Esophagus muscularis mucosa (tissue), 4 donors: ENCODE data around the gene RETSAT. TPM values are rescaled to one million over a fixed set of nuclear protein-coding genes. Genes with fewer than 3 reads are reported as not detected.
"Not testable (repeated sequence)": the region's sequence is repeated elsewhere in the genome, so short reads cannot be mapped to it uniquely, and the experiment has no call there.

Experiments
- DNase-seq: peaks from one replicate; pipeline ENCODE4 v3.0.0-alpha.2; 2017; ENCODE audit errors: extremely low spot score
- H3K27ac ChIP-seq, 4 donors: fragments of 200-600 bp; sonication (generic); replicated peaks in 1 of 4; 1 replicate in 3 of 4; 2 replicates in 1 of 4; pipeline ENCODE4 v1.5.1; 2016 to 2019; ENCODE audit warnings: mild to moderate bottlenecking in 1 of 4
- H3K27me3 ChIP-seq, 4 donors: fragments of 200-600 bp; sonication (generic); one replicate each; pipeline versions ENCODE4 v1.5.1 to v1.6.0; 2016 to 2019
- H3K36me3 ChIP-seq, 4 donors: fragments of 200-600 bp; sonication (generic); one replicate each; pipeline ENCODE4 v1.5.1; 2016 to 2019
- H3K4me1 ChIP-seq, 4 donors: fragments of 200-600 bp; sonication (generic); one replicate each; pipeline ENCODE4 v1.5.1; 2016 to 2019
- H3K4me3 ChIP-seq, 4 donors: fragments of 200-600 bp; sonication (generic); 1 replicate in 2 of 4; 2 replicates in 2 of 4; pipeline ENCODE4 v1.5.1; 2016 to 2019; ENCODE audit warnings: mild to moderate bottlenecking in 4 of 4, moderate library complexity in 1 of 4
- H3K9me3 ChIP-seq, 4 donors: fragments of 200-600 bp; sonication (generic); 1 replicate in 3 of 4; 2 replicates in 1 of 4; pipeline ENCODE4 v1.5.1; 2016 to 2019
- CTCF ChIP-seq, 3 experiments: fragments of 200-600 bp in 2 of 3; fragments of 450-650 bp in 1 of 3; sonication (generic) in 2 of 3; IDR thresholded peaks; one replicate each; pipeline ENCODE4 v1.5.1; 2017 to 2019; ENCODE audit warnings: antibody characterized with exemption in 3 of 3, mild to moderate bottlenecking in 2 of 3, moderate library complexity in 1 of 3
- EP300 ChIP-seq: sonication (generic); formaldehyde crosslinking; IDR thresholded peaks from one replicate; pipeline ENCODE4 v1.6.1; 2017; ENCODE audit warnings: antibody characterized with exemption
- POLR2A ChIP-seq: fragments of 450-650 bp; IDR thresholded peaks from one replicate; pipeline ENCODE4 v1.6.1; 2017; ENCODE audit warnings: antibody characterized with exemption, moderate library complexity, mild to moderate bottlenecking, low read depth
- POLR2AphosphoS5 ChIP-seq, 2 donors: sonication (generic); formaldehyde crosslinking; IDR thresholded peaks; one replicate each; pipeline ENCODE4 v1.6.1; 2017; ENCODE audit warnings: antibody characterized with exemption in 2 of 2
- whole genome bisulfite sequencing: methylation state at CpG from one replicate; pipeline ENCODE4 v1.1.5; 2018; 5-methylcytosine and 5-hydroxymethylcytosine counted together
- intact Hi-C: fragments of 100-400 bp; cut with DNase I; formaldehyde crosslinking; loops from one replicate; pipeline ENCODE4 v1.15.1; 2023
- total RNA-seq, 4 donors: library from RNA; depleted of rRNA; stranded (reverse); fragments of >200 nt; gene quantifications; one replicate each; pipeline versions ENCODE4 v1.1.0 to v1.2.1, GENCODE V29; 2016

Gene RETSAT
- total RNA-seq, 4 donors from 2014 or later: 34.3 to 63.7 (median 45.7) TPM

GRCh38 chr2:85340034-85340892 is 14.1 kb downstream of the RETSAT start:
- Histone ChIP-seq H3K4me1 (peaks cover 0 to 9% (median 8%) of the 10 kb centered on the region in 4 donors), H3K27me3 (no peaks in the 10 kb centered on the region), H3K4me3 (no peak overlapping the region), H3K27ac (no peak overlapping the region), H3K36me3 (peaks cover 9 to 31% (median 28%) of the 10 kb centered on the region in 4 donors), H3K9me3 (no peaks in the 10 kb centered on the region)
- intact Hi-C loops: no loop called here
- no peak for TF ChIP-seq EP300
- no peak for TF ChIP-seq POLR2A
- no peak for TF ChIP-seq POLR2AphosphoS5 (IDR thresholded peaks at IDR 0.05)
- TF ChIP-seq CTCF (IDR thresholded peaks at IDR 0.05): no peak
- WGBS: 31% methylated on average over 13 of the region's 13 CpGs
- DNase-seq: no peak

- intact Hi-C loops: no loop called here
- Histone ChIP-seq H3K9me3 (no peaks in the 10 kb centered on the region), H3K27ac (no peak overlapping the region), H3K36me3 (no peaks in the 10 kb centered on the region), H3K4me1 (peaks cover 0 to 1% (median under 1%) of the 10 kb centered on the region in 4 donors), H3K4me3 (no peak overlapping the region), H3K27me3 (no peaks in the 10 kb centered on the region)
- 50% methylated on average over 2 of the region's 2 CpGs for WGBS
- no peak for TF ChIP-seq POLR2AphosphoS5 (IDR thresholded peaks at IDR 0.05)
- TF ChIP-seq CTCF (IDR thresholded peaks at IDR 0.05): no peak
- DNase-seq: no peak
Observed at GRCh38 chr2:85334928-85335327, 19.4 kb downstream of the RETSAT start.

GRCh38 chr2:85333877-85334276 is 20.5 kb downstream of the RETSAT start:
- H3K27me3 ChIP-seq, H3K36me3 ChIP-seq, H3K4me1 ChIP-seq, H3K9me3 ChIP-seq, intact Hi-C loops, H3K4me3 ChIP-seq, H3K27ac ChIP-seq, DNase-seq: not testable (repeated sequence)
- 96% methylated on average over 4 of the region's 4 CpGs for WGBS

GRCh38 chr2:85330839-85331636 is 23.3 kb downstream of the RETSAT start:
- H3K27ac ChIP-seq: no peak overlapping the region
- no peak for TF ChIP-seq POLR2AphosphoS5 (IDR thresholded peaks at IDR 0.05)
- no peak for TF ChIP-seq EP300
- TF ChIP-seq CTCF (IDR thresholded peaks at IDR 0.05): no peak
- no peak for TF ChIP-seq POLR2A
- intact Hi-C loops: no loop called here
- peaks cover 13 to 22% (median 21%) of the 10 kb centered on the region in 4 donors for H3K4me1 ChIP-seq
- no peak overlapping the region for H3K4me3 ChIP-seq
- H3K27me3 ChIP-seq: no peaks in the 10 kb centered on the region
- H3K9me3 ChIP-seq: no peaks in the 10 kb centered on the region
- 76% methylated on average over 13 of the region's 13 CpGs for WGBS
- H3K36me3 ChIP-seq: peaks cover 0 to 6% (median 0%) of the 10 kb centered on the region in 4 donors
- no peak for DNase-seq

GRCh38 chr2:85329701-85330100 is 24.6 kb downstream of the RETSAT start:
- H3K9me3 ChIP-seq, H3K4me3 ChIP-seq, DNase-seq, H3K36me3 ChIP-seq, intact Hi-C loops, H3K27ac ChIP-seq, H3K27me3 ChIP-seq: not testable (repeated sequence)
- peaks cover 26 to 35% (median 34%) of the 10 kb centered on the region in 4 donors for H3K4me1 ChIP-seq
- WGBS: 72% methylated on average over 3 of the region's 3 CpGs
